GM23338 (cell line): ENCODE data around the gene ARHGEF16.

Experiments used
- CREB1 ChIP-seq: fragments of 250-450 bp; sonication (Bioruptor Pico); IDR thresholded peaks from 2 replicates; pipeline ENCODE4 v1.5.0; 2020; ENCODE audit warnings: low read depth, mild to moderate bottlenecking, moderate library complexity
- EZH2 ChIP-seq: fragments of 200-600 bp; sonication (generic); IDR thresholded peaks from one replicate; pipeline ENCODE4 v1.8.0; 2017; ENCODE audit warnings: antibody characterized with exemption, mild to moderate bottlenecking, low read depth; ENCODE audit not compliant: unreplicated experiment
- EZH2phosphoT487 ChIP-seq: fragments of 200-600 bp; sonication (generic); IDR thresholded peaks from one replicate; pipeline ENCODE4 v1.8.1; 2018; ENCODE audit warnings: antibody characterized with exemption; ENCODE audit not compliant: unreplicated experiment
- JUNB ChIP-seq: IDR thresholded peaks from one replicate; pipeline ENCODE4 v1.6.1; 2016; ENCODE audit warnings: antibody characterized with exemption; ENCODE audit not compliant: unreplicated experiment
- NANOG ChIP-seq: IDR thresholded peaks from 2 replicates; pipeline ENCODE4 v1.6.1; 2016; ENCODE audit warnings: antibody characterized with exemption, borderline replicate concordance
- POLR2AphosphoS5 ChIP-seq: IDR thresholded peaks from 2 replicates; pipeline ENCODE4 v1.6.1; 2016; ENCODE audit warnings: antibody characterized with exemption, low read depth
- ZNF114 ChIP-seq: fragments of 250-450 bp; sonication (Bioruptor Pico); IDR thresholded peaks from 2 replicates; pipeline ENCODE4 v1.5.0; 2020; ENCODE audit warnings: mild to moderate bottlenecking, moderate library complexity
- TF ChIP-seq, protein P1 (sequence below), 2 experiments: fragments of 200-600 bp in 1 of 2; sonication (generic) in 1 of 2; conservative IDR thresholded peaks; 2 replicates each; pipeline versions ENCODE4 v1.5.1 to v1.6.1; 2016 to 2017; ENCODE audit warnings: antibody characterized with exemption in 2 of 2, low read depth in 2 of 2, mild to moderate bottlenecking in 2 of 2, moderate library complexity in 1 of 2
- TF ChIP-seq, protein P2 (sequence below): IDR thresholded peaks from one replicate; pipeline ENCODE4 v1.6.1; 2018; ENCODE audit warnings: antibody characterized with exemption; ENCODE audit not compliant: unreplicated experiment

DNA sequence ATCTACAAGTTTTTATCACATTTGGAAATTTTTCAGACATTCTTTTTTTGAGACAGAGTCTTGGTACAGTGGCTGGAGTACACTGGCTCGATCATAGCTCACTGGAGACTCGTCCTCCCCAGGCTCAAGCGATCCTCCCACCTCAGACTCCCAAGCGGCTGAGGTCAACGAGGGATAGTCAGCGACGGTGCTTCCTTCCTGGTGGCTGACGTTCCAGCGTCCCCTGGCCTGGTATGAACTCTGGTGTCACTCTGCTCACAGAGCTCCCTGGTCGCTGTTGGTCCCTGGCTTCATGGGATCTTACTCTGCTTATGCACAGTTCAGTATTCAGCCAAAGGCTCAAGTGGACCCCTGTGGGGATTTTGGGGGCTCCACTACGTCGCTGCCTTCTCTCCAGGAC lies 3.5 kb upstream of the ARHGEF16 start:
- no peak for TF ChIP-seq POLR2AphosphoS5
- no peak for TF ChIP-seq NANOG
- TF ChIP-seq, protein P1, sequence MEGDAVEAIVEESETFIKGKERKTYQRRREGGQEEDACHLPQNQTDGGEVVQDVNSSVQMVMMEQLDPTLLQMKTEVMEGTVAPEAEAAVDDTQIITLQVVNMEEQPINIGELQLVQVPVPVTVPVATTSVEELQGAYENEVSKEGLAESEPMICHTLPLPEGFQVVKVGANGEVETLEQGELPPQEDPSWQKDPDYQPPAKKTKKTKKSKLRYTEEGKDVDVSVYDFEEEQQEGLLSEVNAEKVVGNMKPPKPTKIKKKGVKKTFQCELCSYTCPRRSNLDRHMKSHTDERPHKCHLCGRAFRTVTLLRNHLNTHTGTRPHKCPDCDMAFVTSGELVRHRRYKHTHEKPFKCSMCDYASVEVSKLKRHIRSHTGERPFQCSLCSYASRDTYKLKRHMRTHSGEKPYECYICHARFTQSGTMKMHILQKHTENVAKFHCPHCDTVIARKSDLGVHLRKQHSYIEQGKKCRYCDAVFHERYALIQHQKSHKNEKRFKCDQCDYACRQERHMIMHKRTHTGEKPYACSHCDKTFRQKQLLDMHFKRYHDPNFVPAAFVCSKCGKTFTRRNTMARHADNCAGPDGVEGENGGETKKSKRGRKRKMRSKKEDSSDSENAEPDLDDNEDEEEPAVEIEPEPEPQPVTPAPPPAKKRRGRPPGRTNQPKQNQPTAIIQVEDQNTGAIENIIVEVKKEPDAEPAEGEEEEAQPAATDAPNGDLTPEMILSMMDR (conservative IDR thresholded peaks at IDR 0.05; ENCODE audit: low read depth in 2 of 2): no peak
- TF ChIP-seq ZNF114 (CRISPR knock-in tag): no peak
- no peak for TF ChIP-seq EZH2phosphoT487
- TF ChIP-seq EZH2: no peak
- TF ChIP-seq, protein P2, sequence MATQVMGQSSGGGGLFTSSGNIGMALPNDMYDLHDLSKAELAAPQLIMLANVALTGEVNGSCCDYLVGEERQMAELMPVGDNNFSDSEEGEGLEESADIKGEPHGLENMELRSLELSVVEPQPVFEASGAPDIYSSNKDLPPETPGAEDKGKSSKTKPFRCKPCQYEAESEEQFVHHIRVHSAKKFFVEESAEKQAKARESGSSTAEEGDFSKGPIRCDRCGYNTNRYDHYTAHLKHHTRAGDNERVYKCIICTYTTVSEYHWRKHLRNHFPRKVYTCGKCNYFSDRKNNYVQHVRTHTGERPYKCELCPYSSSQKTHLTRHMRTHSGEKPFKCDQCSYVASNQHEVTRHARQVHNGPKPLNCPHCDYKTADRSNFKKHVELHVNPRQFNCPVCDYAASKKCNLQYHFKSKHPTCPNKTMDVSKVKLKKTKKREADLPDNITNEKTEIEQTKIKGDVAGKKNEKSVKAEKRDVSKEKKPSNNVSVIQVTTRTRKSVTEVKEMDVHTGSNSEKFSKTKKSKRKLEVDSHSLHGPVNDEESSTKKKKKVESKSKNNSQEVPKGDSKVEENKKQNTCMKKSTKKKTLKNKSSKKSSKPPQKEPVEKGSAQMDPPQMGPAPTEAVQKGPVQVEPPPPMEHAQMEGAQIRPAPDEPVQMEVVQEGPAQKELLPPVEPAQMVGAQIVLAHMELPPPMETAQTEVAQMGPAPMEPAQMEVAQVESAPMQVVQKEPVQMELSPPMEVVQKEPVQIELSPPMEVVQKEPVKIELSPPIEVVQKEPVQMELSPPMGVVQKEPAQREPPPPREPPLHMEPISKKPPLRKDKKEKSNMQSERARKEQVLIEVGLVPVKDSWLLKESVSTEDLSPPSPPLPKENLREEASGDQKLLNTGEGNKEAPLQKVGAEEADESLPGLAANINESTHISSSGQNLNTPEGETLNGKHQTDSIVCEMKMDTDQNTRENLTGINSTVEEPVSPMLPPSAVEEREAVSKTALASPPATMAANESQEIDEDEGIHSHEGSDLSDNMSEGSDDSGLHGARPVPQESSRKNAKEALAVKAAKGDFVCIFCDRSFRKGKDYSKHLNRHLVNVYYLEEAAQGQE: no peak
- TF ChIP-seq JUNB: no peak
- no peak for TF ChIP-seq CREB1 (CRISPR knock-in tag)
